ENCODE data around the gene KHDC4.

The KHDC4 gene

DNA sequence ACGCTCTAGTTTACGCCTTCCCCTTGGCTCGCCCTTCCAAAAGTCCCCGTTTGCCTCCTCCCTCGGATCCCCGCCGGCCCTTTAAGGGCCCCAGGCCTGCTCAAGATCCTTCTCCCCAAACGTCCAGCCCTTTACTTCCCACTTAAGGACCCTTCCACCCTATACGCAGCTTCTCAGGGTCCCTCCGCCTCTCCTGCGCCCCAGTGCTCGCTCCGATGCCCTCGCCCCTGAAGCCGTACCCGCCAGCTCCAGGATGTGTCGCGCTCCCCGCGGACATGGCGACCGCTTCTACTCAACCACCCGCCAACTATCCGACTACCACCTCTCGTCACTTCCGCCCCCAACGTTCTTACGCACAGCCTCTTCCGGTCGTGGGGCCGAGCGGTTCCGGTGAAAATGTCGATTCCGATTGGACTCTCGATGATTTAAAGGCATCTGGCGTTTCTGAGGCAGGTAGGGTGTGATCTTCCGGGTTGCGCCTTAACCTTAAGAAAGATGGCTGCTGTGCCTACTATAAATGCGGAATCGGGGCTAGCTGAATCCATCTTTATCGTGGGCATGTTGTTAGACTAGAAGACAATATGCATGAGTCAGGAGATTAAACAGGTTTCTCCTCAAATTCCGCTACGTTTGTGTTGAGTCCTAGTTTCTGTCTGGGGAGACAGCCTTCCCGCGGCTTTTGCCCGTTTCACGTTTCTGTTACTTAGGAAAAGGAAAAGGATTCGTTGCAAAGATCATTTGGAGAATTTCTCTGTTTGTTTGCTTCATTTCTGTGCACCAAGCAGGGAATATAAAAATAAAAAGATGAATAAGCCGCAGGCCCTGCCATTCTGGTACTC is at the start of gene KHDC4:
Gene KHDC4, minus strand, starts transcription at position 317 of the 839 bp plus-strand sequence. Its CDS starts 40 bp downstream, at position 277.
- DNase-seq, result peak; percentile 98

DNA sequence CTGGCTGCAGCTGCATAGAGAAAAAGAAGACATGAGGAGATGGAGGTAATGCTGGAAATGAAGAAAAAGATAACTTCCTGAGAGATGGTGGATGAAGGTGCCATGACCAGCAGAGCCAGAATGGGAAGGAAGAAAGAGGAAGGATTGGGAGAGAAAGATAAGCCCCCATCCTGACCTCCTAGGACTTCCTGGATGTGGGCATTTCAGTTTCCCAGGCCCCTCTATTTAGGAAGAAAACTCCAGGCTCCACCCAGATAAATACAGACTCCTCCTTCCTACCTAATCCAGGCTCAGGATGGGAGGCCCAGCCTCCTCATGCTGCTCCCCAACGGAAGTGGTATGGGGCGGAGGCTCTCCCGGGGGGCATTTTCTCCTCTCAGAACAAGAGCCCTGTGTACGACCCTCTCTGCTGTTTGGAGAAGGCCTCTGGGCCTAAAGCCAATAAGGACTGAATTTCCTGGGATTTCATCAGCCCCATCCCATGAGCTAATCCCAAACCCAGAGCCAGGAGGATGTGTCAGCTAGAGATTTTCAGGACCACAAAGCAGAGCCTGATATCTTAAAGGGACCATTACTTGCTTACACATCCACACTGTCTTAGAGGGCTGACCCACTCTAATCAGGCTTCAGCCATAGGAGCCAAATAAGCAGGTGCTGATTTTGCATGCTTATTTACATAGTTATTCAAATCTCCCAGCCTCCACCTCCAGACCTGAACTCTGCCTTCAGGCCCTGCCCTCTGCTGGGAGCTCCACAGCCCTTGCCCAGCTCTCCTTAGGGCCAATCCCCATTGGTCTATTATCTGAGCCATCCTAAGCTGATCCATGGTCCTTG is 49.2 kb upstream of the KHDC4 start:
- peak; percentile 89 for DNase-seq

DNA sequence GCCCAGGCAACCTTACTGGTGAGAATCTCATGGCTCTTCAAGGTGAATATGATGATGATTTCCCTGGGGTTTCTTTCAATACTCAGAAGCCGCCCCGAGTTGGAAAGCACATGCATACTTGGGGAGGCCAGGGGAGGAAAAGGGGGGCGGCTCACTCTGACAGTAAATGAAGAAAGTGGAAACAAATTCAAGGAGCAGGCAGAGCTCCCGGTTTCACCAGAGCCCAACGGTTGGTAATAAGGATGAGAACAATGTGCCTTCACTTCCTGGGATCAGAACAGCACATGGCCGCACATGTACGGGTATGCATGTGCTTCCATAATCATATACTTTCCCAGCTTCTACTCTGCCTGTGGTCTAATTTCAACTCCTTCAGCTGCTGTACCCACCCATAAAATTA is 47.9 kb upstream of the KHDC4 start:
- DNase-seq, result no peak

DNA sequence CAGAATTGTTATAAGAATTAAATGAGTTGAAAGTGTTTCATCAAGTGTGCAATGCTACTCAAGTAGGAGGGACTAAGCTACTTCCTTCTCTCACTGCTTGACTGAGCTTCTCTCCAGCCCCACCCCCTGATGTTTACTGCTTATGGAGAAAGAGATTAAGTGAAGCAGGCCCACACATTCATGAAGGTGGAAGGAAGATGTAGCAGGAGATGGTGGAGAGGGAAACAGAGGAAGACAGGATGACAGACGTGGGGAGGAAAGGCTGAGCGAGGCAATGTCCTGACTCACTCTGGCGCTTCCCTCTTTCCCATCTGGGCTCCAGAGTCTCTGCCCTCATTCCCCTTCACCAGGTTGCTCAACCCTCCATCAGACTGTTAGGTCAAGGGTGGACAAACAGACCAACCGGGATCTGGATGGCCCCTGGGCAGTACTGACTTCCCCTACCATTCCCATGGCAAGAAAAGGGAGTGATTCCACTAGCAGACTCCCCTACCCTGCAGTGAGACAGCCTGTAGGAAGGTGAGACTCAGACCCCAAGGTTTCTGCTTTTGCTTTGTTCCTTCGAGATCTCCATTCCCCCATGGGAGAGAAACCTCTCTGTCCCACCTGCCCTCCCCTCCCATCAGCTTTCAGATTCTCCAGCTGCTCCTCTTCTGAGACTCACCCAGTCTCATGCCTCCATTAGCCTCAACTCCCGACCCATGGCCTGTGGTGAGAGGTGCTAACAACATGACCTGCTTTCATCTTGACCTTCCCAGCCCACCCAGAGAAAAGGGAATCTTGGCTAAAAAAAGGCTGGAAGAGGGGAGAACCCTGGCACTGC is 47.3 kb upstream of the KHDC4 start:
- no peak for DNase-seq

DNA sequence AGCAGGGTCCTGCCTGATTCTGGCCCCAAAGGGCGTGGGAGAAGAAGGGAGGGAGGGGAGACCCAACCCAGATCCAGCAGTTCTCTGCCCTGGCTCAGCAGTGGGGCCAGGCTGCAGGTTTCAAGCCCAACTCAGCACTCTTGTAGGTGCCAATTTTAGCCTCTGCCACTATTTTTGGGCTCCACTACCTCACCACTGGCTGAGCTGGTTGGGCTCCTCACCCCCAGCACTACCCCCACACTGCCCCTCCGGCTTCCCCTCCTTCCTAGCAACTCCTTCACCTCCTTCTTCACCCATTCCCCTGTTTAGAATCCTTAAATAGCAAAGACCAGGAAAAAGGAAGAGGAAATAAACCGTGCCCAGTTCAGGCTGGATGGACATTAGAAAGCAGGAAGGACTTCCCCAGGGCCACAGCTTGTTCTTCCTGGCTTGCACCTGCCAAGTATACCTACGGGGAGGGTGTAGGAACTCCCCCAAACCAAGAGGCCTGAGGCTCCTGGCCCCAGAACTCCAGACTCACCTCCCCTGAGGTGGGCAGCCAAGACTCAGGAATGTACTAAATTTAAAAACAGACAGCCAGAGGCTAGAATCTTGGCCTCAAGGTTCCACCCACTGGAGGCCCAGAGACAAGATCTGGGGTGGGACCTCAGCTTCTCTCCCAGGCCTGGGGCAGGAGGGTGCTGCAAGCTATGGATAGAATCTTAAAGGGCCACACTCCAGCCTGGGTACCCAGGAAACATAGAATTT is 45.6 kb upstream of the KHDC4 start:
- peak; percentile 73 for DNase-seq

DNA sequence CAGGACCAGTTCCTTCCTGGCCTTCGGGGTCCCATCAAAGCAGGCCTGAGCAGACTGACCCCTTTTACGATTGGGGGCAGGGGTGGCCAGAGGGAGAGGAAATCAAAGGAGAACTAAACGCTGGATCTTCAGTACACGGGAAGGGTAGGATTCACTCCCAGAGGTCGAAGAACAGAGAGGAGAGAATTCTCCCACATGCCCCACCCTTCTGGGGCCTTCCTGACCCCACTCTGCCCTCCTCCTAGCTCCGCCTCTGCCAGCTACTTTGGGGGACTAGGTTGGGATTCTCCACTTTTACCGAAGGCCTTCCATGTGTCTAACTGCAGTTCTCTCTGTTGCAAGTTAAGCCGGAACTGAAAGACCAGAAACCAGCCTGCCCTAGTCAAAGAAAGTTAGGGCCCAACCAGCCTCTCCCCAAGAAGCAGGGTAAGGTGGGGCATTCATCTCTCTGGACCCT is 44.8 kb upstream of the KHDC4 start:
- DNase-seq, result peak; percentile 55

DNA sequence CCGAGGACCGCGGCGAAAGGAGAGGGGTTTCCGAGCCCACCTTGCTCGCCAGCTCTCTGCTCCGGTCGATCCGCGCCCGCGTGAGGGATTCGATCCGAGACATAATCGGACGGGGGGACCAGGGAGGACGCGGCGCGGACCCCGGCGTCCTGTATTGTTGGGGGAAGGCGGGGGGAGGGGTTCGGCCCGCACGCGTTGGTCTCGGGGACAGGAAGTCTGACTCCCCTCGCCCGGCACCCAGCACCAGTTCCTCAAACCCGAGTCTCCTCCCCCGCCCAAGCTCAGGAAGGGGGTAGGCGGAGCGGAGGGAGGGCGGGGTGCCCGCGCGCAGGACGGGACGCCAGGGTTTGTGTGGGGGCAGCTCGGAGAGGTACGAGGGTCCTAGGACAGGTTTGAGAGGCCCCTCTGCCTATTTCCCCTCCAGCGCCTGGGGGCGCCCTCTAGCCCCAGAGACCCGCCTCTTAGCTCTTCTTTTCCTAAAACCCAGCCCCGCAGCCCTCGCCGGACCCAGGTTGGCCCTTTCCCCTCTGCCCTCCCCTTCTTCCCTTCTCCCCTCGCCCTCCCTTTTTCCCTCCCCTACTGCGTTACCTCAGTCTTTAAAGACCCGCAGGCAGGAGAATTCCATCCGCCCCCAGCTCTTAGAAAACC is 44.2 kb upstream of the KHDC4 start, which contains the start of gene ARHGEF2:
Gene ARHGEF2, minus strand, starts transcription at position 223 of the 648 bp plus-strand sequence. Its CDS starts 120 bp downstream, at position 103.
- peak; percentile 90 for DNase-seq

DNA sequence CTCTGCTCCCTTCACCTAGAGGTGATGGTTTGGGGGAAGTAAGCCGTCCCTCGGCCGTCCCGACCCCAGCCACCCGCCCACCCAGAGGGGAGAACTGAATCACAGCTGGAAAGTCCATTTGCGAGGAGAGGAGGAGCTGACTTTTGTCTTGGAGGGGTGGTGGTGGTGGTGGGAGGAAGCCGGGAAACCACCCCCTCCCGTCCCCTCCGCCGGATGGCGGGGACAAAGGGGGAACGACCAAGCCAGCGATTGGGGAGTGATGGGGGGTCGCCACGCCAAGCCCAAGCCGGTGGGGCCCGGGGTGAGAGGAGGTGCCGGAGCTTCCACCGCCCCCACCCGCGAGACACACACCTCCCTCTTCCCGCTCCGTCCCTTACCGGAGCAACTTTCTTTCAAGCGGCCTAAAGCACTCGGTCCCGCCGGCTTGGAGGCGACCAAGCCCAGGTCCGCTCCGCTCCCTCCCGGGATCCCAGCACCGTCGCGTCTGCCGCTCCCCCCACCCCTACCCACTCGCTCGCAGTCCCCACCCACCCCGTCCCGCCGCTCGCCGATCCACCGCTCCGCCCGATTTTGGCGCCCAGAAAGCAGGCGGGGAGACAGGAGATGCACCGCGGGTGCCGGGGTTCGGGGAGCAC is 43.6 kb upstream of the KHDC4 start:
- DNase-seq, result peak; percentile 70

DNA sequence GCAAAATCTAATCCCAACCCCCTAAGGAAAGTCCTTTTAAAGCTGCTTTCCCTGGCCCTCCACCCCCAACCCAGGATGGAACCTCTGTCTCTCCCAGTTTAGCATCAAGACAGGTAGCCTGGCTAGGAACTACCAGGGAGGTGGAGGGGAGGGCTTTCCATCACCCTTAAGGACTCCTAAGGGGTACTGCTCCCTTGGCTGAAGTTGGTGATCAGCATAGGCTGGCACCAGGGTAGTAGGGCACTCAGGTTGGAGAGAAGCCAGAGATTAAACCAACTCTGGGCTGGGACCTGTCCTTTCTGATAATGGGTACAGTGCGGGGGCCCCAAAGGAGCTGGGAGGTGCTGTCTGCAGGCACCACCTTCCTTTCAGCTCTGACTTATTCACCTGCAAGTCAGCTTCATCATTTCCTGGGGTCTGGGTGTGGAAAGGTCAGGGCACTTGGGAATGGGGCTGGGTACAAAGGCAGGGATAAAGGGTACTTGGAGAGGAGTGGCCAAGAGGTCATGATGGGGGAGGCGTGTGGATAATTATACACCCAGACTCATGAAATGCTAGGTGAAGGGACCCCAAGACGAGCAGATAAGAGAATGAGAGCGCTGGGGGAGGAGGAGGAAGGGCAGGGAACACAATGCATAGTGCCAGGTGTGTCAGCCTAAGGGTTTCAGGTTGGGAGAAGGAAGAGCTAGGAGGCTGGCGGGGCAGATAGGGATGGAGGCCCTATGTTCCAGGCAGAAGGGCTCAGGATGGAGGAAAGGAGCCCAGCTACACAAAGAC is 42.9 kb upstream of the KHDC4 start:
- DNase-seq, result no peak

DNA sequence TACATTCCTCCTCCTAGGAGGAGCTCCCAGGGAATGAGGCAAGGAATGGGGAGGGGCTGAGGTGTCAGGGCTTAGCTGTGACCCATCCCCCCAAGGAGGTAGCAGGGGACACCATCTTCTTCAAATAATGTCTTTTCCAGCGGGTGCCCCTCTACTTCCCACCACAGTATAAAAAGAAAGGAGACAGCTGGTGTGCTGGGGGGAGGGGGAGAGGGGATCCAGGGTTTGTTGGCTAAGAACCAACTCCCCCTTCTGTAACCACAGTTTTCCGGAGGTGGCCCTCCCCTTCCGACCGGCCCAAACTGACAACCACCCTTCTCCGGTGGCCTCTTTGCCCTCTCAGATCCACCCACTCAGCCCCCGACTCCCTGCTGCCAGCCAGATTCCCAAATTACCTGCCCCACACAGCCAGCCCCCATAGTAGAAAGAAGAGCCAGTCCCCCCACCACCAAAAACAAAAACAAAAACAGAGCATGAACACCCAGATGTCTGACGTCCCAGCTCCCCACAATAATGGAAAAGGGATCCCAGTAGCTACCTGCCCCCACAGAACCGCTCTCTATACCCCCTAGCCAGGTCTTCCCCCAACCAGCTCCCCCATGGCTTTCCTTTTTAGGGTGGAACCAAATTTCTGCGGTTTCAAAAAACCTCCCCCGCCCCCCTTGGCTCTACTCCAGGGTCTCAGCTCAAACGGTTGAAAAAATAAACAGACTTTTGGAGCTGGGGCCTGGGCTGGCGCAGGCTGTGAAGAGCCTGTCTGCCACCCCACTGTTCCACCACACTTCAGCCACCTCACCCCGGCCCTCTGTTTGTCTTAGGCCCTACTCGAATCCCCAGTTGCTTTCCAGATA is 42.1 kb upstream of the KHDC4 start:
- peak; percentile 84 for DNase-seq

DNA sequence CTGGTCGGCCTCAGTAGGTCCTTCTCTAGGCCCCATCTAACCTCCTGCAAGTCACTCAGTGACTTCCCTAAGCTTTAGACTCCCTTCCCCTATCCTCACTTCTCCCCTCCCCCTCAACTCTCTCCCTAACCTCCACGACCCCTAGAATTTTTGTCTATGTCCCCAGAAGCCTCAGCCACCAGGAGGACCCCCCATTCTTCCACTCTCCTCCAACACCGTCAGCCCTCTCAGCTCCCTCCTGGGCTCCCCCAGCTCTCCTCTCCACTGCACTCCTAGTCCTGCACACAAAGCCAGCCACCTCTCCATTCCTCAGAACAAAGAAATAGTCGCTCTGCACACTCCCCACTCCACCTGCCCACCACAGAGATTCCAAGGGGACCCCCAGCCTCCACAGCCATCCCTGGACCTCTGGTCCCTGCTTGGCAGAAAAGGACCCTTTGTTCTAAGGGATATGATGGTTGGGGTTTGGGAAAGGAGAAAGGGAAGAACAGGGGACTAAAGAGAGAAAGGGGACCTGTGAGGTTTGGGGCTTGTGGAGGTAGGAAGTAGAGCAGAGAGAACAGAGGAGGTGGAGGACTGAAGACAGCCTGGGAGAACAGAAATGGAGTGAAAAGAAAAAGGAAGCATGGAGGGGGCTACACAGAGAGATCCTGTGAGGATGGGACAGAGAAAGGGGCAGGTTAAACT is 41.3 kb upstream of the KHDC4 start:
- DNase-seq, result no peak

DNA sequence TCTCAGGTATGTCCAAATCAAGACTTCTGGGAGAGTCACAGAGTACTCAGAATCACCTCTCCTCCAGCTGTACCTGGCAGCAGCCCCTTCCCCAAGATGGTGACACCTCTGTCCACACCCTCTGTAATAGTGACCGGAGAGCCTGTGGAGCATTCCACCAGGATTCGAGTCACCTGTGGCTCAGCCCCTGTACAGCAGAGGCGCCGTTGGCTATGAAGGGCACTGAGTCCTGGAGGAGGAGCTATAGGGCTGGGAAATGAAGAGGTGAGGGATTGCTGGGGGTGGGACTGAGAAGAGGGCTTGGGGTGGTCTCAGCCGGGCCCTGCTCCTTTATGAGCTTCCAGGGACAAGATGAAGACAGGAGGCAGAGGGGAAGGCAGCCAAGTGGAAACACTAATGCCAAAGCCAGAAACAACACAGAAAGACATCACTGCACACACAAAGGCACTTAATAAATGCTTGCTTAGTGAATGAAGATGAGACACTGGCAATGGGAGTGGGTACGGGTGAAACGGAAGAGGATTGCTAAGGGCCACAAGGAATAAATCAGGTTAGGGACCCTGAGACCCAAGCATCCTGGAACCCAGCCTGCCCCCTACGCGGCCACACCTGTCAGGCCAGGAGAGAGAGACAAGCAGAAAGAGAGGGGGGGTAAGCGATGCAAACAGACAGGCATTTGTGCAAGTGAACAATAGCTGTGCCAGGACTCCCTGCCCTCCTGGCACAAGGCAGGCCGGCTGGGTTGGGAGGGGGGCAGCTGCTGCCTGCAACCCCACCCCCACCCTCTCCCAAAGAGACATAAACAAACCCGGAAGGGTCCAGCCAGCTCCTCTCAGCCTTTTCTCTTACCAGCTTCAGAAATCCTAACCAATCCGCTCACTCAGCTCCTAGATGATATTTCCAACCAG is 40.2 kb upstream of the KHDC4 start:
- peak; percentile 64 for DNase-seq

DNA sequence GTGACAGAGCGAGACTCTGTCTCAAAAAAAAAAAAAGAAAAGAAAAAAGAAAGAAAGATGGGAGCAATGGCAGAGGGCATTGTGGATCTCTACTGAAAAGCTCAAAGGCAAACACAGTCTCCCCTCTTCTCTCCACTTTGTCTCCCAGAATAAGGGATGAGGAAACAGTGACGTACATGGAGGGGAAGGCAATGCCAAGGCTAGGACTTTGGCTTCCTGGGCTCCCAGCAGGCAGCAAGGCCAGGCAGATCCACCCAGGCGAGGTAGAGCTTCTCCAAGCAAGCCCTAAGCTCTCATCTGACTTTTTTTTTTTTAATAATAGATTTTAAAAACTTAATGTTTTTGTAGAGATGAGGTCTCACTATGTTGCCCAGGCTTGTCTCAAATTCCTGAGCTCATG is 39.5 kb upstream of the KHDC4 start:
- DNase-seq, result no peak

DNA sequence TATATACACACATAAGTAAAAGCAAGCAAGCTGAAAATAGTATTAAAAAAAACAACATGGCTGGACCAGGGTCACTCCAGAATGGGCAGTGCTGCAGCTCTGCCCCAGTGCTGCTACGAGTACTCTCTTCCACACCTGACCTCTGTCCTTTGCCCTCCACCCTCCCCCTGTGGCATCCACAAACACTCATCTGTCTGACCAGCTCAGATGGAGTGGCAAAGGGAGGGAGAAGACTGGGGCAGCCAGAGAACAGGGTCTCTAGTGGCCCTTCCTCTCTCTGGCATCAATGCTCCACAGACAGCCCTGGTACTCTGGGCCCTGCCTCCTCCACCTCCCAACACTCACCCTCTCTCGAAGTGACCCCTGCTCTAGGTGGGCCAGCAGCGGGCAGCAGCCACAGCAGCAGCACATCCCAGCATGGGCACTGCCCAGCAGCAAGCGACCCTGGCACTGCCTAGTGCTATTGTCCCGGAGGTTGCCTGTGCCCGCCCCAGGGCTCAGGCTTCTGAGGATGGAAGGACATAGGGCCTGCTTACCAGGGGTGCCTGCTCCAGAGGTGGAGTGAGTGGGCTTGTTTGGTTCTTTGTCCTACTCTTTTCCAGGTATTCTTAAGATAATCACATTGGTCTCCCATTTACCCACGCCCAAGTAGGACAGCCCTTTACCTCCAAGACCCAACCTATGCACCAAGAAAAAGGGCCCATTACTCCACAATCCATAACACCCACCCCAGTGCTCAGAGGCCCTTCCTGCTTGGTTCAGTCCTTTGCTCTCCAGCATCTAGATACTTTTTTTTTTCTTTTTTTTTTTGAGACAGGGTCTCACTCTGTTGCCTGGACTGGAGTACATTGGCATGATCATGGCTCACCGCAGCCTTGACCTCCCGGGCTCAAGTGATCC is 37.9 kb upstream of the KHDC4 start:
- DNase-seq, result no peak

DNA sequence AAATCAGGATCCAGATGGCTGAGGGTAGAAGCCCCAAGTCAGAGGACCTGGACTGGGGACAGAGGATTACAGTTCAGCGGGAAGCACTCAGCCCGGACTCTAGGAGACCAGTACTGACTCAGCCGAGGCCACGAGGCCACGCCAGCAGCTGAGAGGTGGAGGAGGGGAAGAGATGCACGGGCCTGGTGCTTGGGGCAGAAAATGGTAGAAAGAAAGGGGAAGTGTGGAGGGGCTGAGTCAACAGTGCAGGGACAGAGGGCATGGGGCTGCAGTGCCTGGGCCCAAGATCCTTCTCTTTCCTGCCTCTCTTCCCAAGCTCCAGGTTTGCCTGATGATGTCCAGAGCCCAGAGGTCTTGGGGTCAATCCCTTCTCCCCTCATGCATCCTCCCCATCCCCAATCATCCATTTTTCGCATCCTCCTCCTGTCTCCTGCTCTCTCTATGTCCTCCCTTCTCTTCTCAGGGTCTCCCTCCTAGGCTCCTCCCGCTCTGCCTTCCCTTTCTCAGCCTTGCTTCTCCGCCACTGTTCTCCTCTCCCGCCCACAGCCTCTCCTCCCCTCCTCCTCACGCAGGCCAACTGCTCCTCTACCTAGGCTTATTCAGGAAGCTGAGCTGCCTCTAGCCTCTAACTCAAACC is 36.4 kb upstream of the KHDC4 start:
- DNase-seq, result peak; percentile 64

DNA sequence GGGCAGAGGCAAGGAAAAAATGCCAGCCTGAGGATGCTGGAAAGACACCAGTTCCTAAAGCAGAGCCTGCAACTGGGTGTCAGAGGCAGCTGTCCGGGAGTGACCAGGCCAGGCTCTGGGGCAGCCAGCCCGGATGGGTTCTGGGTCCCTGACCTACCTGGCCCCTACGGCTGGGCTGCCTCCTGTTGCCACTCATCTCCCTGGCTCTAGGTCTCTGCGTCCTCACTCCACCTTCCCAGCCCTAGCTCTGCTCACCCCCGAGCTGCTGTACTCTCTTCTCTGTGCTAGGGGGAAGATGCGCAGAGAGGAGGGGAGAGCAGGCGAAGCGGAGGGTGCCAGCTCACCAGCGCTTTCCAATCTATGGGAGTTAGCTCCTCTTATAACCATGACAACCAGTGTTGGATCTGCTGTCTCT is 35.2 kb upstream of the KHDC4 start:
- no peak for DNase-seq
